ENCODE results near the gene KDM2B.

The KDM2B gene

GRCh38 chr12:121583334-121583661 lies 2.5 kb upstream of the KDM2B start:
- peak; percentile 8 for DNase-seq

- DNase-seq, result peak; percentile 44
Observed at GRCh38 chr12:121582583-121583333, 1.9 kb upstream of the KDM2B start.

- DNase-seq, result peak; percentile 71
Observed at GRCh38 chr12:121581686-121582429, 1.0 kb upstream of the KDM2B start.

GRCh38 chr12:121579981-121580868 lies 598 bp downstream of the KDM2B start:
- peak; percentile 80 for DNase-seq

- DNase-seq, result peak; percentile 76
Observed at GRCh38 chr12:121579190-121579791, 1.5 kb downstream of the KDM2B start.

GRCh38 chr12:121578230-121579189 lies 2.3 kb downstream of the KDM2B start:
- peak; percentile 76 for DNase-seq

- peak; percentile 27 for DNase-seq
Observed at GRCh38 chr12:121577443-121578180, 3.2 kb downstream of the KDM2B start.

GRCh38 chr12:121576851-121577391 lies 3.9 kb downstream of the KDM2B start:
- DNase-seq, result peak; percentile 35

GRCh38 chr12:121575952-121576625 lies 4.7 kb downstream of the KDM2B start:
- peak; percentile 10 for DNase-seq

- DNase-seq, result no peak
Observed at GRCh38 chr12:121575051-121575450, 5.8 kb downstream of the KDM2B start.

GRCh38 chr12:121574025-121574424 lies 6.8 kb downstream of the KDM2B start:
- no peak for DNase-seq

GRCh38 chr12:121571920-121572319 lies 8.9 kb downstream of the KDM2B start:
- no peak for DNase-seq

GRCh38 chr12:121570467-121571283 lies 10.1 kb downstream of the KDM2B start:
- no peak for DNase-seq

GRCh38 chr12:121568971-121569751 lies 11.7 kb downstream of the KDM2B start:
- DNase-seq, result no peak

GRCh38 chr12:121568518-121568917 lies 12.3 kb downstream of the KDM2B start:
- no peak for DNase-seq

- DNase-seq, result no peak
Observed at GRCh38 chr12:121565076-121565475, 15.7 kb downstream of the KDM2B start.

GRCh38 chr12:121562488-121562887 lies 18.3 kb downstream of the KDM2B start:
- DNase-seq, result no peak

GRCh38 chr12:121561009-121561395 lies 19.8 kb downstream of the KDM2B start:
- DNase-seq, result no peak

All from retina (tissue), 1 donor.